Amygdala (tissue), 56 donors: ENCODE data around the gene GALNT18.
A peak's percentile ranks its signal among the peaks of the same experiment; 100 is the strongest.

Experiments used
- DNase-seq, 56 donors: peaks; one replicate each; lab custom pipeline; 2025; lab: John Stamatoyannopoulos, UW

The GALNT18 gene

DNA sequence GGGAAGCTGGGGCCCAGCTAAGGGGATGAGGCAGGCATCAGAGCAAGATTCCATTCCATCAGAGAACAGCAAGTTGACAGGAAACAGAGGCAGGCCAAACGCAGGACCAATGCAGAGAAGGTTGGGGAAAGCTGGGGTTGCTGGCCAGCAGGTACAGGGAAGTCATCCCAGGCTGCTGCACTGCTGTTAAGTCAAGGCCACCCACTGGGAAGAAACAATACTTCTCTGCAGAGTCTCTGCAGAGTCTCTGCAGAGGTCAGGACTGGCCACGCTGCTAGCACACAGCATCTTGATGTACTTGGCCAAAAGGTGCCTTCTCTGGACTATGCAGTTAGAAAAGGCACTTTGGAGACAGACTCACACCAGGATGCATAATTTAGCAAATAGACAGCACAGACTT, 200.3 kb downstream of the GALNT18 start:
- DNase-seq = no peak

- DNase-seq = no peak
Measured at GRCh38 chr11:11420899-11421285, 200.9 kb downstream of the GALNT18 start.

DNA sequence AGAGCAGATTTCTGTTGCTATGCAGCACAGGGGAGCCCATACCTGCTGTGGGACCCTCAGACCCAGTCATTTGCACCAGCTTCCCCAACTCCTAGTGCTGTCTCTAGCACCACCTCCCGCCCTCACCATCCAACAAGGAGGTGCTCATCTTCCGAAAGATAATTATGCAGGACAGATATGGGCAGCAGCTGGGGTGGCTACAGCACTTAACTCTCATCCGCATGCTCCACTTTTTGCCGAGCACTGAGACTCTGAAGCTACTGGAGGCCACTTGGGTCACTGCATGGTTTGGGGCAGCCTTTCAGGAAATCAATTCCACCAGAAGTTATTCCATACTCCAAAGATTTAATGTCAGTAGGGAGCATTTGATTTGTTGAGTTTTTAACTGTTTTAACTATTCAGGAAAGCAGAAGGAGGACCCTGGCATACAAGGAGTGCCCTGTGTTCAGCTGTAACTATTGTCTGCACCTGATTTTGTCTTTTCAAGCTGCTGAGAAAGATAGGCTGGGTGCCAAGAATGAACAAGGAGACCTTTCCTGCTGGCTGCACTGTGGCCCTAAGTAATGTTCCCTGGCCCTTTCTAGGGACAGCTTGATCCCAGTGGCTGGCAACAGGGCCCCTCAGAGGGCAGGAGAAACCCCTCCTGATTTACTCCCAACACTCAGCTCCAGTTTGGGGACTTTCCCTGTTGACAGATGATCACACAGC, 201.5 kb downstream of the GALNT18 start:
- no peak for DNase-seq

DNA sequence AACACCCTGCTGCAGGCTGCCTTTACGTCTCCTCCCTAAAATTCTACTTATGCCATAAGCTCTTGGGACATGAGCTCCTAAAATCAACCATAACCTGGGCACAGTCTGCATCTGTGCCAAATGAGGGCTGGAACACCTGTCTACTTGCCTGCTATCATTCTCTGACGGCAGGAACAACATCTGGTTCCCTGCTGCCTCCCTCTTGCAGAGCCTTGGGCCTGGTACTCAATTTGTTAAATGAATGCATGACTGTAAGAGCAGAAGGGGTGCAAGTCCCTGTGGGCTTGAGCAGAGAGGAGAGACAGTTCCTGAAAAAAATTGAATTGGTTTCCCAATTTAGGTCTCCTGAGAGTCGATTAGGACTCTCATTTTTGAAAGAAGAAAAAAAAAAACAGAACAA, 202.1 kb downstream of the GALNT18 start:
- DNase-seq = no peak

DNA sequence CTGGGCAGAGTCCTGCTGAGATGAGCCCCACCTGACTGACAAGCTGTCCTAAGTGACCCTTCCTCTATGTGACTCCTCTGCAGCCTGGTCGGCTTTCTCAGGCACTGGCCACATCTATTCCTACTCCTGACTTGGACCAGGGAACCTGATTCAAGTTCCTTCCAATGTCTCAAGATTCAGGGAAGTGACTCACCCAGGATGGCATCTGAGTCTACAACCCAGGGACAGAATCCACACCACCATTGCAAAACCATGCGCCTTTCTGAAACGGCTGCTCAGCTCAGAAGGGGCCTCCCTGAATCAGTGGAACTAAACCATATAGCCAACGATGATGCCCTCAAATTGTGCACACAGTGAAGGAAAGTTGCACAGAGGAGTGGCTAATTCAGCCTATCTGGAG, 204.9 kb downstream of the GALNT18 start:
- DNase-seq = no peak

DNA sequence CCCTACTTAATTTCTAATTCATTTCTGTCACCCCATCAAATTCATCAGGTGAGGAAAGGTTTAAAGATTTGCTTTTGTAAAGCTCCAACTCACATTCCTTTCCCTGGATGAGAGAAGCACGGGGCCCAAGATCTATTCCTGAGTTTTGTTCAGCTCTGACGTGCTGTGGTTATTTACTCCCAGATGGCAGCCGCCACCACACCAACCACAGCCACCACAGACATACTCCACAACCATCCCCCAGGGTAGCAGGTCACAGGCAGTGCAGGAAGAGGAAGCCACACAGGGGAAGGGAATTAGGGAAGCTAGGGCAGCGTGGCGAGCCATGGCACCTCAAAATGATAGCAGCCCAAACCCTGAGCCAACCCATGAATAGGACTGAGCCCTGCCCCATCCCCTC, 205.3 kb downstream of the GALNT18 start:
- peak in 14 of 56 donors; percentile 11 to 38 (median 24) for DNase-seq

GRCh38 chr11:11415901-11416300, 205.9 kb downstream of the GALNT18 start:
- no peak for DNase-seq

DNA sequence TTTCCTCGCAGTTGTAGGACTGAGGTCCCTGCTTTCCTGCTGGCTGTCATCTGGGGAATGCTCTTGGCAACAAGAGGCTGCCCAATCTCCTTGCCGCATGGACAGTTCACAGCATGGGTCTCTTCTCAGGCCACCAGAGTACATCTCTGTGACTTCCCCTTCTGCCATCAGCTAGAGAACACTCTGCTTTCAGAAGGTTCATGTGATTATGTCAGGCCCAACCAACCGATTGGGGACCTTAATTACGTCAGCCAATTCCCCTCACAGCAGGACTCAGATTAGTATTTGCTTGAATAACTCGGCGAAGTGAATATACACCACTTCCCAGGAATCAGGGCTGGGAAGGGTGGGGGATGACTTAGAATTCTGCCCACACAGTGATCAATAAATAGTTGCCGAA, 206.8 kb downstream of the GALNT18 start:
- DNase-seq = no peak

DNA sequence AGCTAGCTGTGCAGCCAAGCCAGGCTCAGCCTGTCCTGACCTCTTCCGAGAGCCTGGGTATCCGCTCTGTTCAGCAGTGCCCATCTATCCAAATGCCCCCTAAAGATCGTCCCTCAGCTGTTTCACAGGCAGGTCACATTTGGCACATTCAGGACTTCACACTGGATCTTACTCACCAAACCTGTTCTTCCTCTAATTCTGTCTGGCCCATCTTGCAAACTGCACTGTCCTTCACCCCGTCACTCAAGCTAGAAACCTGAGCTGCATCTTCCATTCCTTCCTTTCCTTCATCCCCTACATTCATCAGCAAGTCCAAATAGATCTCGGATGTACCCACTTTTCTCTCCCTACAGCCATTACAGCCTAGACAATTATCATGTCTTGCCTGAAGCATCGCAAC, 208.0 kb downstream of the GALNT18 start:
- no peak for DNase-seq

DNA sequence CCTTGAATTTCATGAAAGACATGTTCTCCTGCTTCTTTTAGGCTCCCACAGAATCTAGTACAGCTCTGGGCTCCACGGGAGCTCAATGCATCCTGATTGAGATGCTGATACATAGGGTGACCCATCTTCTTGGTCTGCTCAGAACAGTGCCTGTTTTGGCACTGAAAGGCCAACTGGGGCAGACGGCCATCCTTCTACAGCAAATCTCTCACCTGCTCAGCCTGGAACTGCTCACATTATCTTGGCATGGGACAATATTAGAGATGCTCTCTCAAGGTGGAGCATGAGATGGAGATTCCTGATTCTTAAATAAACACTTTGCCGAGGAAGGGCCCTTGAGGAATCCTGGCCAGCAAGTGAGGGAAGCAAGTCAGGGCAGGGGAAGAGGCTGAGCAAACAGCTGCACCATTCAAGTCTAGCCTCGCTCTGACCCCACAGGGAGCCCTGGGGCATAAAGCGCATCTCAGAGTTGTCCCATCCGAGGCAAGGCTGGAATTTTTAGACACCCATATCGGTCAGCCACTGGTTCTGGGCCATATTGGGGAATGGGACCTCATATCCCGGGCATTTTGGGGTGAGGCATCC, 210.3 kb downstream of the GALNT18 start:
- no peak for DNase-seq

GRCh38 chr11:11409901-11410300, 211.9 kb downstream of the GALNT18 start:
- no peak for DNase-seq

DNA sequence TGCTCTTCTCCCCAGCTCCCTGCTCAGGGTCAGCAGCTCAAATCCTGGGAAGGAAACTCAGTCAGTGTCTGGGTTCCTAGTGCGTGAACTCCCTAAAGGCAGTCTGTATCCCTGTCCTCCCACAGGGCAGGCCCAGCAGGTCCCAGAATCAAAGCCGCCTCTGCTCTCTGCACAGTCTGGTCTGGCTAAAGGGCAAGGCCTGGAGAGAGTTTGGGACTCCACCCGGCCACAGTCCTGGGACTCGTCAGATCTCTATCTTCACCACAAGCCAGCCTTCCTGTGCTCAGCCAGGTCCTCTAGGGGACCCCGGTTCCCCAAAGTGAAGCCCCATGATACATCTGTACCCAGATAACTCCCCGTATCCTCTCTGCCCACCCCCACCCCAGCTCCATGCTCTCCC, 212.6 kb downstream of the GALNT18 start:
- DNase-seq = no peak

- DNase-seq = peak in 4 of 56 donors; percentile 18 to 47 (median 36)
Measured at GRCh38 chr11:11408436-11409221, 213.2 kb downstream of the GALNT18 start.

GRCh38 chr11:11407763-11408084, 214.1 kb downstream of the GALNT18 start:
- no peak for DNase-seq

- no peak for DNase-seq
Measured at GRCh38 chr11:11407065-11407762, 214.6 kb downstream of the GALNT18 start.

DNA sequence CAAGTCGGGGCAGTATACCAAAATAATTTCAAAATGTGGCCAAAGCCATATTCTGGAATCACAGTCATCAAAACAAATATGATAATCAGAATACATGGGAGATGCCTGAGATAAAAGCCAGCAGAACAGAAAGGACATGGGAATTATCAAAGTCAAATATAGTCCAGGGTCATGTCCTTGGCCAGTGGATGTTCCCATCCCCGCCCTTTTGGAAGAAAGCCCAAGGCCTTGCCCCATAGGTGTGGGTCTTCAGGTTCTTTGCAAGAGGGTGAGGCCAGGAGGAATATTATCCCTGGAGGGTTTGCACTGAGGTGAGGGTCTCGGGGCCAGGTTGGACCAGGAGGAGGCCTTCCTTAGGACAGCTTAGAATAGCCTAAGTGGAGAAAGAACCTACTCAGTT, 215.2 kb downstream of the GALNT18 start:
- DNase-seq = no peak

GRCh38 chr11:11403763-11404725, 217.8 kb downstream of the GALNT18 start:
- no peak for DNase-seq

DNA sequence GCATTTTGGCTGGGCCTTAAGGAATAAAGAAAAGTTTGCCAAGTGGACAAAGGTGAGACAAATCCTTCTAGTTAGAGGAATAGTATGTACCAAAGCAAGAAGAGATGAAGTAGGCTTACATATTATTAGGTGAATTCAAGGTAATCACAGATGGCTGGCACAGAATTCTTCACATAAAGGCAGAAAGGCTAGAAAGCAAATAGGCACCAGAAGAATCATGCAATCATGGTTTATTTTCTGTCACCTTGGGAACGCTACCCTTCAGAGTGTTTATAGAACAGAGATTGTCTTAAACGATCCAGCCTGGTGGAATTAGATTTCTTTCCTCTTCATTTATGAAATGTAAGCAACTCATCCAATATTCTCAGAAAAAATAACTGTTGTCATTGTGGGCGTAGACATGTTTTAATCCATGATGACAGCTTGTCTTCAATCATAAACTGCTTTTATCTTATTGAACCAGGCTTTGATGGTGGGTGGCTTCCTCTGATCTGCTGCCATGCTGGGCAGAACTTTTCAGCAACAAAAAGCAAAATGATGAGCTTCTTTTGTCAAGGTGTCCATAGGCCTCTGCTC, 219.8 kb downstream of the GALNT18 start:
- no peak for DNase-seq

DNA sequence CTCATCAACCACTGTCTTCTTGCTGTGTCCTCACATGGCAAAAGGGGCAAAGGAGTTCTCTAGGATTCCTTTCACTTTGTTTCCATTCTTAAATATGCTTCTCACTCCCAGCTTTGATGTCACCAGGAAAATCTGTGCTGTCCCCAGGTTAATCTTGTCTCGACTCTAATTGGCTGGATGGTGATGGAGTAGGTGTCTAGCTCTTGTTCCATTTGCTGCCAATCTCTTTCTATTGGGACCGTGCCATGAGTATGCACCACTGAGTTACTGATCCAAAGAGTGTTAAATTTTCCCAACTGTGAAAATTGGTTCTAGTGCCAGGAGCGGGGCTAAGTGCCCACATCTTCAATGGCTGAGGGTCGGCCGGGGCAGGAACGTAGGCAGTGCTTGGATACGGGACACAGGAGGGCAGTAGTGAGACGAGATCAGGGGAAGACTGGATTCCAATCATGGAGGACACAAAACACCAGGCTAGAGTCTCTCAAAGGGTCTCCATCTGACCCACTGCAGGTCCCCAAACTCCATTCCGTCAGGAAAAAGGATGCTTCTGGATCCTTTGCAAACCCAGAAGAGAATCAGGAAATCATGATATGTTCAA, 221.1 kb downstream of the GALNT18 start:
- no peak for DNase-seq
